HFF-Myc (cell line): Measurements from ENCODE around the gene KMT5B.

Experiments used
- DNase-seq: peaks from one replicate; pipeline ENCODE4 v3.0.0-alpha.2; 2011; ENCODE audit warnings: low read depth; ENCODE audit errors: extremely low read depth
- H3K4me3 ChIP-seq: replicated peaks from 2 replicates; pipeline ENCODE4 v1.5.1; 2011; ENCODE audit warnings: low read depth, mild to moderate bottlenecking, control low read depth, low read length
- TF ChIP-seq, protein P1 (sequence below): IDR thresholded peaks from 2 replicates; pipeline ENCODE4 v1.5.1; 2012; ENCODE audit warnings: mild to moderate bottlenecking, low read depth, low read length, control low read depth; ENCODE audit errors: missing control alignments

The KMT5B gene

GRCh38 chr11:68186061-68186460 lies 27.0 kb downstream of the KMT5B start:
- DNase-seq, result no peak
- TF ChIP-seq, protein P1, sequence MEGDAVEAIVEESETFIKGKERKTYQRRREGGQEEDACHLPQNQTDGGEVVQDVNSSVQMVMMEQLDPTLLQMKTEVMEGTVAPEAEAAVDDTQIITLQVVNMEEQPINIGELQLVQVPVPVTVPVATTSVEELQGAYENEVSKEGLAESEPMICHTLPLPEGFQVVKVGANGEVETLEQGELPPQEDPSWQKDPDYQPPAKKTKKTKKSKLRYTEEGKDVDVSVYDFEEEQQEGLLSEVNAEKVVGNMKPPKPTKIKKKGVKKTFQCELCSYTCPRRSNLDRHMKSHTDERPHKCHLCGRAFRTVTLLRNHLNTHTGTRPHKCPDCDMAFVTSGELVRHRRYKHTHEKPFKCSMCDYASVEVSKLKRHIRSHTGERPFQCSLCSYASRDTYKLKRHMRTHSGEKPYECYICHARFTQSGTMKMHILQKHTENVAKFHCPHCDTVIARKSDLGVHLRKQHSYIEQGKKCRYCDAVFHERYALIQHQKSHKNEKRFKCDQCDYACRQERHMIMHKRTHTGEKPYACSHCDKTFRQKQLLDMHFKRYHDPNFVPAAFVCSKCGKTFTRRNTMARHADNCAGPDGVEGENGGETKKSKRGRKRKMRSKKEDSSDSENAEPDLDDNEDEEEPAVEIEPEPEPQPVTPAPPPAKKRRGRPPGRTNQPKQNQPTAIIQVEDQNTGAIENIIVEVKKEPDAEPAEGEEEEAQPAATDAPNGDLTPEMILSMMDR, result no peak
- H3K4me3 ChIP-seq, result no peak overlapping the region

DNA sequence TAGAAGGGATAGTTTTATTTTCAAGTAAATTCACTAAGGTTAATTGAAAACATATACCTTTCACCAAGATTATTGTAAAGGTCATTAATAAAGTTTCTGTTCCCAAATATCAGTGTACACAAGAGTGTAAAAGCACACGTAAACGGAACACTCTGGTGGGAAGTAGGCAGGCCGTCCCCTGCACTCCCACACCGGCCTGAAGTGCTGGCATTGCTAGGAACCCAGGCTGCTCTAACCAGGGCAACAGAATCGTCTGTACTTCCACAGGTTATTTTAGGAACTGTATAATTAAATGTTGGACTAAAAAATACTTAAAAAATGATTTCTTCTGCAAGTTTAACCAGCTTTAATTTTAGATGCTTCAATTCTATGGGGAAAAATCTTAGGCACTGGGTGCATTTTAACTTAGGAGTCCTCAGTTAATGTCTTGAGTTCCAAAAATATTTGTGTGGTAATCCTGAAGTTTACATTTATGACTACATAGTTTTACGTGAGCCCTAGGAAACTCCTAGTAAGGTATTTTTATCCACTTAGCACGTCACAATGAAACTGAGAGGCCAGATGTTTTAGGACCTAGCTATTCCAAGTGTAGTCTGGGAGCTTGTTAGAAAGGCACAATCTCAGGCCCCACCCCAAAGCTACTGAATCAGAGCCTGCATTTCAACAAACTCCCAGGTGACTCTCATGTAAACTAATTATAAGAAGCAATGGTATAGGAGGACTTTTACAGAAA lies 31.2 kb downstream of the KMT5B start:
- no peak overlapping the region for H3K4me3 ChIP-seq
- DNase-seq, result peak; percentile 37
- TF ChIP-seq, protein P1, result no peak

- TF ChIP-seq, protein P1, result no peak
- H3K4me3 ChIP-seq, result no peak overlapping the region
- no peak for DNase-seq
Observed at GRCh38 chr11:68179847-68180246, 33.2 kb downstream of the KMT5B start.

- no peak for DNase-seq
- no peak overlapping the region for H3K4me3 ChIP-seq
- TF ChIP-seq, protein P1, result no peak
Observed at GRCh38 chr11:68177877-68178276, 35.2 kb downstream of the KMT5B start.

GRCh38 chr11:68173926-68174325 lies 39.2 kb downstream of the KMT5B start:
- no peak for DNase-seq
- no peak overlapping the region for H3K4me3 ChIP-seq
- TF ChIP-seq, protein P1, result no peak

DNA sequence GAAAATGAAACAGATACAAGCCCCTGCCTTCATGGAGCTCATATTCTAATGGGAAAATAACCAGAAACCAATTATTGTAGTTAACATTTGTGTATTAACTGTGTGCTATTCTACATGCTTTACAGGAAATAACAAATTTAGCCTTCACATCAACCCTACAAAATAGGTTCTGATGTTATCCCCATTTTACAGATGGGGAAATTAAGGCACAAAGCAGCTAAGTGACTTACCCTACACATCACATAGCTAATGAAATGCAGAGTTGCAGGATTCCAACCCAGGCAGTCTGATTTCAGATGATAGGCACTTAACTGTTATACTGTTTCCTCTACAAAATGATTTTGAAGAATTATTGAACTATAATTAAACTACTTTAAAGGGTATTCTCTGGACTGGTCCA lies 43.7 kb downstream of the KMT5B start:
- H3K4me3 ChIP-seq, result no peak overlapping the region
- TF ChIP-seq, protein P1, result no peak
- no peak for DNase-seq

DNA sequence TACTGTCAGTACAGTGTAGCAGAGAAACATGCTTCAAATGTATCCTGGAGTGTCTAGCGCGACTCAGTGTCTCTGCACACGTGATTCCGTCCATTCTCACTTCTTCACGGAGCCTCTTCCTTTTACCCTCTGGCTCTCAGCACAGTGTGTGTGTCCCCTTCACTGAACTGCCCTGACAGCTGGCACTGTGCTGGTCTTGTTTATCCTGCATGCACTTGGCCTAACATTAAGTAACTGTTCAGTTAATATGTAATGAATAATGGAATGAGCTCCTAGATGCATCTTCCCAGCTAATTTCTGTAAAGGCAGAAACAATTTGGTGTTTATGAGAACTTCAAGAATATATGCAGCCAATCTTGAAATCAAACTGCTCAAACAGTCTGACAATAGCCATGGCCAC lies 44.4 kb downstream of the KMT5B start:
- TF ChIP-seq, protein P1, result no peak

More for the DNA sequence above, 44.4 kb downstream of the KMT5B start:
- H3K4me3 ChIP-seq, result no peak overlapping the region
- no peak for DNase-seq
